Stimulated activated CD8-positive, alpha-beta memory T cell treated with anti-CD3 and anti-CD28 coated beads, Interleukin-7, amount 100 ng/mL, for 48 hours (primary cell): ENCODE results near the gene WDR5.
A peak's percentile ranks its signal among the peaks of the same experiment; 100 is the strongest.

Experiments used
- DNase-seq, 2 donors: peaks; one replicate each; pipeline ENCODE4 v3.0.0-alpha.2; 2020; ENCODE audit warnings: low read depth in 1 of 2; ENCODE audit errors: extremely low read depth in 1 of 2

The WDR5 gene

GRCh38 chr9:134157378-134157885, 21.6 kb downstream of the WDR5 start:
- no peak for DNase-seq

- no peak for DNase-seq
Measured at GRCh38 chr9:134158242-134158641, 22.4 kb downstream of the WDR5 start.

GRCh38 chr9:134158753-134159392, 23.0 kb downstream of the WDR5 start:
- no peak for DNase-seq

GRCh38 chr9:134159566-134160245, 23.8 kb downstream of the WDR5 start:
- no peak for DNase-seq

GRCh38 chr9:134161647-134162046, 25.8 kb downstream of the WDR5 start:
- DNase-seq: no peak

- DNase-seq: no peak
Measured at GRCh38 chr9:134162212-134162775, 26.4 kb downstream of the WDR5 start.

- no peak for DNase-seq
Measured at GRCh38 chr9:134162926-134163370, 27.1 kb downstream of the WDR5 start.

- DNase-seq: peak in 1 of 2 donors; percentile 47
Measured at GRCh38 chr9:134163371-134164196, 27.7 kb downstream of the WDR5 start.

- DNase-seq: no peak
Measured at GRCh38 chr9:134164879-134165278, 29.0 kb downstream of the WDR5 start.

- peak in 1 of 2 donors; percentile 26 for DNase-seq
Measured at GRCh38 chr9:134165357-134166315, 29.8 kb downstream of the WDR5 start.

- DNase-seq: no peak
Measured at GRCh38 chr9:134166374-134166773, 30.5 kb downstream of the WDR5 start.

GRCh38 chr9:134167530-134167931, 31.6 kb downstream of the WDR5 start:
- DNase-seq: no peak

GRCh38 chr9:134168757-134169550, 33.1 kb downstream of the WDR5 start:
- DNase-seq: no peak

- no peak for DNase-seq
Measured at GRCh38 chr9:134169724-134170401, 34.0 kb downstream of the WDR5 start.

GRCh38 chr9:134170532-134171315, 34.8 kb downstream of the WDR5 start:
- no peak for DNase-seq

- no peak for DNase-seq
Measured at GRCh38 chr9:134171316-134172197, 35.7 kb downstream of the WDR5 start.
